Gastrocnemius medialis (tissue), 4 donors: ENCODE measurements around the gene SYT2.
"Not testable (repeated sequence)": the region's sequence is repeated elsewhere in the genome, so short reads cannot be mapped to it uniquely, and the experiment has no call there.

Experiments used
- CTCF ChIP-seq, 5 experiments: fragments of 450-650 bp in 3 of 5; fragments of 200-600 bp in 2 of 5; sonication (generic) in 2 of 5; IDR thresholded peaks in 4 of 5; conservative IDR thresholded peaks in 1 of 5; 1 replicate in 4 of 5; 2 replicates in 1 of 5; pipeline ENCODE4 v1.5.1; 2016 to 2019; ENCODE audit warnings: antibody characterized with exemption in 5 of 5, mild to moderate bottlenecking in 3 of 5, moderate library complexity in 3 of 5
- POLR2A ChIP-seq, 2 donors: fragments of 450-650 bp; IDR thresholded peaks; one replicate each; pipeline ENCODE4 v1.6.1; 2017; ENCODE audit warnings: antibody characterized with exemption in 2 of 2, mild to moderate bottlenecking in 2 of 2, moderate library complexity in 2 of 2

- not testable (repeated sequence) for TF ChIP-seq CTCF (IDR thresholded peaks at IDR 0.05 in 4 of 5, conservative IDR thresholded peaks at IDR 0.05 in 1 of 5); POLR2A (IDR thresholded peaks at IDR 0.05)
These were observed 80.2 kb downstream of the SYT2 start for GRCh38 chr1:202630096-202630495.
